Measurements from ENCODE around the gene PRSS50. TPM values are rescaled to one million over a fixed set of nuclear protein-coding genes. Genes with fewer than 3 reads are reported as not detected.

The PRSS50 gene
- total and polyA plus RNA-seq, 4 donors: 0.02 to 0.33 (median 0.25) TPM; not detected in 1

GRCh38 chr3:46681856-46682540 lies 35.7 kb downstream of the PRSS50 start:
- TF ChIP-seq RXRA (IDR thresholded peaks at IDR 0.05) (no peak), CTCF (IDR thresholded peaks at IDR 0.05; ENCODE audit: low read depth, low read length, missing input control) (no peak), JUND (IDR thresholded peaks at IDR 0.05) (no peak), EGR1 (IDR thresholded peaks at IDR 0.05; ENCODE audit: low read depth in 2 of 2) (no peak), YY1 (IDR thresholded peaks at IDR 0.05) (no peak), ATF3 (IDR thresholded peaks at IDR 0.05) (no peak), NR2F2 (IDR thresholded peaks at IDR 0.05) (no peak), SP1 (IDR thresholded peaks at IDR 0.05) (no peak), RAD21 (IDR thresholded peaks at IDR 0.05) (no peak), FOXA1 (IDR thresholded peaks at IDR 0.05) (no peak), GABPA (IDR thresholded peaks at IDR 0.05 in 1 of 2, conservative IDR thresholded peaks at IDR 0.05 in 1 of 2) (no peak), REST (IDR thresholded peaks at IDR 0.05) (no peak), ZBTB33 (IDR thresholded peaks at IDR 0.05) (no peak), HNF4A (conservative IDR thresholded peaks at IDR 0.05) (no peak), FOXA2 (IDR thresholded peaks at IDR 0.05) (no peak), TAF1 (conservative IDR thresholded peaks at IDR 0.05) (no peak), HNF4G (IDR thresholded peaks at IDR 0.05) (no peak), MAX (IDR thresholded peaks at IDR 0.05) (no peak)
- Histone ChIP-seq H3K9ac (ENCODE audit: low read depth in 1 of 2, low read length in 2 of 2) (no peak overlapping the region), H3K27me3 (ENCODE audit: control insufficient read depth in 4 of 4, insufficient read depth in 4 of 4, low read length in 3 of 4) (no peaks in the 10 kb centered on the region), H3K36me3 (ENCODE audit: control insufficient read depth in 4 of 4, insufficient read depth in 3 of 4, low read depth in 1 of 4, low read length in 3 of 4) (peaks cover 0 to 13% (median 8%) of the 10 kb centered on the region in 4 donors), H3K4me3 (ENCODE audit: low read depth in 1 of 3, low read length in 3 of 3) (no peak overlapping the region), H3K4me1 (ENCODE audit: control insufficient read depth in 4 of 4, insufficient read depth in 4 of 4, low read length in 3 of 4) (no peaks in the 10 kb centered on the region), H3K9me3 (ENCODE audit: control insufficient read depth in 4 of 4, low read length in 3 of 4) (no peaks in the 10 kb centered on the region), H3K27ac (ENCODE audit: low read depth in 1 of 2, low read length in 2 of 2) (no peak overlapping the region)
- WGBS: 84% methylated on average over 13 of the region's 13 CpGs
- DNase-seq (ENCODE audit: low spot score): no peak

Measured in liver (tissue), 9 donors.